Myocyte (in vitro differentiated cells): ENCODE measurements around the gene DPH7. TPM values are rescaled to one million over a fixed set of nuclear protein-coding genes. Genes with fewer than 3 reads are reported as not detected.
"Not testable (repeated sequence)": the region's sequence is repeated elsewhere in the genome, so short reads cannot be mapped to it uniquely, and the experiment has no call there.

Experiments
- DNase-seq: peaks from one replicate; pipeline ENCODE4 v3.0.0-alpha.2; 2012; ENCODE audit warnings: low read depth
- polyA plus RNA-seq: library from polyadenylated mRNA; unstranded; fragments of >200 nt; gene quantifications from one replicate; pipeline ENCODE4 v1.2.1, GENCODE V29; 2012; ENCODE audit warnings: missing spikeins
- total RNA-seq: library from RNA; depleted of rRNA; stranded (reverse); fragments of >200 nt; gene quantifications from 2 replicates; pipeline ENCODE4 v1.2.3, GENCODE V29; 2014

Gene DPH7
- 30.6 and 38.9 TPM in 2 replicates for total RNA-seq
- 32.5 TPM for polyA plus RNA-seq

- peak; percentile 94 for DNase-seq
Measured at GRCh38 chr9:137578518-137579258, at the start of gene DPH7. Gene DPH7, minus strand, starts transcription at chr9:137578925. Its CDS starts 148 bp downstream, at chr9:137578777.

- not testable (repeated sequence) for DNase-seq
Measured at GRCh38 chr9:137627406-137627805, 48.7 kb upstream of the DPH7 start.

- DNase-seq, result no peak
Measured at GRCh38 chr9:137626464-137626863, 47.7 kb upstream of the DPH7 start.

- DNase-seq, result not testable (repeated sequence)
Measured at GRCh38 chr9:137622211-137622610, 43.5 kb upstream of the DPH7 start.

- peak; percentile 31 for DNase-seq
Measured at GRCh38 chr9:137621131-137621757, 42.5 kb upstream of the DPH7 start.

GRCh38 chr9:137620581-137620980, 41.9 kb upstream of the DPH7 start:
- no peak for DNase-seq

GRCh38 chr9:137620048-137620405, 41.3 kb upstream of the DPH7 start:
- DNase-seq, result no peak

- DNase-seq, result peak; percentile 48
Measured at GRCh38 chr9:137619240-137620047, 40.7 kb upstream of the DPH7 start.

- peak; percentile 88 for DNase-seq
Measured at GRCh38 chr9:137618105-137619067, 39.7 kb upstream of the DPH7 start, which contains the start of gene EHMT1. Gene EHMT1, plus strand, starts transcription at chr9:137619005. Its CDS starts 24 bp downstream, at chr9:137619029.

GRCh38 chr9:137615387-137615871, 36.7 kb upstream of the DPH7 start:
- no peak for DNase-seq

- DNase-seq, result no peak
Measured at GRCh38 chr9:137614631-137615386, 36.1 kb upstream of the DPH7 start.

GRCh38 chr9:137613738-137614523, 35.2 kb upstream of the DPH7 start:
- no peak for DNase-seq

GRCh38 chr9:137613259-137613658, 34.5 kb upstream of the DPH7 start:
- DNase-seq, result no peak

- DNase-seq, result no peak
Measured at GRCh38 chr9:137612741-137613142, 34.0 kb upstream of the DPH7 start.

- peak; percentile 48 for DNase-seq
Measured at GRCh38 chr9:137611623-137612609, 33.2 kb upstream of the DPH7 start.

- no peak for DNase-seq
Measured at GRCh38 chr9:137610944-137611343, 32.2 kb upstream of the DPH7 start.

GRCh38 chr9:137607141-137607857, 28.6 kb upstream of the DPH7 start:
- DNase-seq, result no peak
